HL-60/S4 (cell line): ENCODE data around the gene GOLPH3.

ENCODE experiments used
- in situ Hi-C: fragments of 300-500 bp; cut with MboI; formaldehyde crosslinking; loops from 2 replicates; pipeline ENCODE4 v1.14.3; 2022; ENCODE audit warnings: low sequenced_read_pairs

Gene GOLPH3

DNA sequence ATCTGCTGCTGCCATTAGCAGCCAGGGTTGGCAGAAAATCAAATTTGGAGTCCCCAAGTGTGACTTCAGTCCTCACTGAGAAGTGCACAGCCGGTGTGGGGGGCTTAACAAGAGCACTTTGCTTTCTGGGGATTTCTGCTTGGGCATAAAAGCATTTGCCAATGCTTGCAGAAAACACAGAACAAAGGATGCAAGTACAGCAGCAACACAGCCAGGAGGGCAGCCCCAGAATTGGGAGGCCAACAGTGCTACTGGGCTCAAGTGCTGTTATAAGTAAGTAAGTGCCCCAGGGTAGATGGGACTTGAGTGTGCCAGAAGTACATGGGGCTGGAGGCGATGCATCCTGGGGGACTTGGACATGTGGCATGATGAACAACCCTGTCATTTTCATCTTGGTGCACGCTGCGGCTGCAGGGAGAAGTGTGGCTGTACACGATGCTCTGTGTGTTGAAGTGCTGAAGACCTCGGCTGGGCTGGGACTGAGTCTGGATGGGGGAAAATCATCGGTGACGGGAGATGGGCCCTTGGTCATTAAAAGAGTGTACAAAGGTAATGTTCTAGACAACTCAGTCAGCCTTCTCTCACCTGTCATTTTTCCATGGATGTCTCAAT lies 73.3 kb downstream of the GOLPH3 start:
- in situ Hi-C loops: no loop called here

DNA sequence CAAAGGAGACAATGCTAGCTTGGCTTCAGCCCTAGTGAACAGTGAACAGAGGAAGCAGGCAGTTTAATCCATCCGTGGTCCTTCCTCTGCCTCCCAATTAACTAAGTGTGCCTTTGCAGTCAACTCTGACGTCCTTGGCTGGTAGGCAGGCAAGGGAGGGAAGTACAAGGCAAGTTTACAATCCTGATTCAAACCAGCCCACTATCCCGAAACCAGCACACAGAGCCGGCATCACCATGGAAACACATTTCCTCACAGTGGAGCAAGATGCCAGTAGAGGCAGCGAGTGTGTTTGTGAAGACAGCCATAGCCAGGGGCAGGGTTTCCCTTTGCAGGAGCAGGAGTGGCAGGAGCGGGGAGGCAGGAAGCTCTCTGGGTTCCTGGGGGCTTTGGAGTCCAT lies 73.9 kb downstream of the GOLPH3 start:
- in situ Hi-C loops: no loop called here

DNA sequence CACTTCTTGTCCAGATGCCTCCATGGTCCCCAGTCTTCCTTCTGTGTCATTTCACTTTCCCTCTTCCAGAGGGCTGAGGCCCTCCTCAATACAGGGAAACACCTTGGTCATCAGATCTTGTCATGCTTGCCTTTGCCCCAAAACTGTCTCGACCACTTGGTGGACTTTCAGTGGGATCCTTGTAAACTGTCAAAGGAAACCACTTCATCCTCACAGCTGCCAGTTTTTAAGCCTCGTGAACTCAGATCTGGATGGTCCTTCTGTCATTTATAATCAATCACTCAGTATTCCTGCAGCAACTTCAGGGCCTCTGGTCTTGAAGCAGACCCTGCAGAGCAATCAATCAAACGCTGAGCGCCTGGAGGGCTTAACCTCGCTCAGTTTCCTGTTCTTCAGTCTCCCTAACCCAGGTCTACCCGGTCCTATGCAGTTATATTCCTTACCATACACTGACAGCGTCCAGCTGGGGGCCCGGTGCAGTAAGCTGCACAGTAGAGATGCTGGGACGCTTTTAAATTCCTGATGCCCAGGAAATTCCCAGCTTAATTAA lies 74.6 kb downstream of the GOLPH3 start:
- in situ Hi-C loops: loop anchor here (25.0 kb wide), 2 partner anchors 287 to 512 kb away; no protein-coding TSS in a partner anchor

DNA sequence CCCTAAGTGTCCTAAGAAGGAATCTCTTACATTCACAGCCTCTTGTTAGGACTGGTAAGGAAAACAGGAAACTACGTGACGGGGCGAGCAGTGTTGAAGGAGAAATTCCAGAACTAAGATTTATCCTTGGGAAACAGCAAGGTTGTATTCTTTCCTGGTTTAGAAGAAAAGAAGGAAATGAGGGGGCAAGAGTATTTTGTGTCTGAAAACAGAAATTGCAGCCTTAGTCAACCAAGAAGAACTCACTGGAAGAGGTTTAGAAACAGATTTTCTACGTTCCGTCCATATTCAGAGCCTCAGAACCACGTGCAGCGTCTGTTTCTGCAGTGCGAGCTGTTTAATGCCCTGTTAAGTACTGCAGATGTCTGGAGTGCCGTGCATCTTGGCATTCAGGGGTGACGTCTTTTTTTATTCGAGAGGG lies 75.2 kb downstream of the GOLPH3 start:
- in situ Hi-C loops: loop anchor here (25.0 kb wide), 2 partner anchors 287 to 512 kb away; no protein-coding TSS in a partner anchor

DNA sequence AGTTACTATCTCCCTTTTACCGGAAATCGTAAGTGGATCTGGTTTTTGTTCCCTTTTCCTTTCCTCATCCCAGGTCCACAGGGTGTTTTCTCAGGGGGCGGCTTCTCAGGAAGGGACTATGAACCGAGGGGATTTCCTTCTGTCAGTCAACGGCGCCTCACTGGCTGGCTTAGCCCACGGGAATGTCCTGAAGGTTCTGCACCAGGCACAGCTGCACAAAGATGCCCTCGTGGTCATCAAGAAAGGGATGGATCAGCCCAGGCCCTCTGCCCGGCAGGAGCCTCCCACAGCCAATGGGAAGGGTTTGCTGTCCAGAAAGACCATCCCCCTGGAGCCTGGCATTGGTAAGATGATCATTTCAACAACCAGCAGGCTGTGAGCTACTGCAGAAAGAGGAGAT lies 75.8 kb downstream of the GOLPH3 start:
- in situ Hi-C loops: loop anchor here (25.0 kb wide), 2 partner anchors 286 to 511 kb away; no protein-coding TSS in a partner anchor

DNA sequence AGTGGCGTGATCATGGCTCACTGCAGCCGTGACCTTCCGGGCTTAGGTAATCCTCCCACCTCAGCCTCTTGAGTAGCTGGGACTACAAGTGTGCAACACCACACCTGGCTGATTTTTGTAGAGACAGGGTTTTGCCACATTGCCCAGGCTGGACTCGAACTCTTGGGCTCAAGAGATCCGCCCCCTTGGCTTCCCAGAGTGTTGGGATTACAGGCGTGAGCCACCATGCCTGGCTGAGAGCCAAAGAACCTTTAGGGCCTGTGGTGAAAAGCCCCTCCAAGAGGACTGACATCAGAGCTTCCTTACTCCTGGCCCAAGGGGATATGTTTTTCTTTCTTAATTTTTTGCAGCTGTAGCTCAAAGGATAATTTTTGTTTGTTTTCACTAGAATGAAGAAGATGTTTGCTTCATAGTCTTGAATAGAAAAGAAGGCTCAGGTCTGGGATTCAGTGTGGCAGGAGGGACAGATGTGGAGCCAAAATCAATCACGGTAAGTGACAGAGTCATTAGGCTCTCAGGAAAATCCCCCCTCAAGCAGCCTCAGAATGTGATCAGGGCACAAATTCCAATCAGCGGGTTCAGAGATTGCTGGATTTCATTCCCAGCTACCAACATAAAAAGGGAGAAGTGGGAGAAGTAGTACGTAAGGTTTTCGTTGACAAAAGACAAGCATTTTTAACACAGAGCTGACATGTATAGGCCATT lies 77.1 kb downstream of the GOLPH3 start:
- in situ Hi-C loops: loop anchor here (25.0 kb wide), 2 partner anchors 285 to 510 kb away; no protein-coding TSS in a partner anchor

DNA sequence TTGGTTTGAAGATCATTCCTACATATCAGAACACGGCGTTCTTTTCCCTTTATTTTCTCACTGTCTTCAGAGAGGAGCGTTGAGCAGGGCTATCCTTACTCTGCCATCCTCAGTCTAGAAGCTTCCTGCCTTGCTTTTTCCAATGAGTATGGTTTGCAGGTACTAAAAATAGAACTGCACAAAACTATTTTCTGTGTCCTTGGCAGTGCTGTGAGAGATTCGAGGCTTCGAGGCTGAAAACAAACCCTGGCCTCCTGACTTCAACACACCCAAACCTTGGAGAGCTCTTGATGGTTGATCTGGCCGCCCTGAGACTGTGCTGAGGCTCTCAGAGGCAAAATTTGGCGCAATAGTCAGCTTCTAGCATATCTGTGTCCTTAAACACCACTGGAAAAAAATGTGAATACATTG lies 78.9 kb downstream of the GOLPH3 start:
- in situ Hi-C loops: loop anchor here (25.0 kb wide), 2 partner anchors 283 to 508 kb away; no protein-coding TSS in a partner anchor

DNA sequence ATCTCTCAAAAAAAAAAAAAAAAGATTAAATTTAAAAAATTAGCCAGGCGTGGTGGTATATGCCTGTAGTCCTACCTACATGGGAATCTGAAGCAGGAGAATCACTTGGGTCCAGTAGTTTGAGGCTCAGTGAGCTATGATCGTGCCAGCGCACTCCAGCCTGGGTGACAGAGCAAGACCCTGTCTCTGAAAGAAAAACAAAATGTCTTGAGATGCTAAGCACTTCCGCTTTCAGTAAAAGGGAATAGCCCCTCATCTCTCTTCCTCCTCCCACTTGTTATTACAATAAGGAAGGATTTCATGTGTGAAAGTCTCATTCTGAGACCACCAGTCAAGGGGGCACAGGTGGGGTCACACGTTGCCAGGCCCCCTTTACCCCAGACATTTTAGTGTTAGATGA lies 79.4 kb downstream of the GOLPH3 start:
- in situ Hi-C loops: loop anchor here (25.0 kb wide), 2 partner anchors 282 to 507 kb away; no protein-coding TSS in a partner anchor

DNA sequence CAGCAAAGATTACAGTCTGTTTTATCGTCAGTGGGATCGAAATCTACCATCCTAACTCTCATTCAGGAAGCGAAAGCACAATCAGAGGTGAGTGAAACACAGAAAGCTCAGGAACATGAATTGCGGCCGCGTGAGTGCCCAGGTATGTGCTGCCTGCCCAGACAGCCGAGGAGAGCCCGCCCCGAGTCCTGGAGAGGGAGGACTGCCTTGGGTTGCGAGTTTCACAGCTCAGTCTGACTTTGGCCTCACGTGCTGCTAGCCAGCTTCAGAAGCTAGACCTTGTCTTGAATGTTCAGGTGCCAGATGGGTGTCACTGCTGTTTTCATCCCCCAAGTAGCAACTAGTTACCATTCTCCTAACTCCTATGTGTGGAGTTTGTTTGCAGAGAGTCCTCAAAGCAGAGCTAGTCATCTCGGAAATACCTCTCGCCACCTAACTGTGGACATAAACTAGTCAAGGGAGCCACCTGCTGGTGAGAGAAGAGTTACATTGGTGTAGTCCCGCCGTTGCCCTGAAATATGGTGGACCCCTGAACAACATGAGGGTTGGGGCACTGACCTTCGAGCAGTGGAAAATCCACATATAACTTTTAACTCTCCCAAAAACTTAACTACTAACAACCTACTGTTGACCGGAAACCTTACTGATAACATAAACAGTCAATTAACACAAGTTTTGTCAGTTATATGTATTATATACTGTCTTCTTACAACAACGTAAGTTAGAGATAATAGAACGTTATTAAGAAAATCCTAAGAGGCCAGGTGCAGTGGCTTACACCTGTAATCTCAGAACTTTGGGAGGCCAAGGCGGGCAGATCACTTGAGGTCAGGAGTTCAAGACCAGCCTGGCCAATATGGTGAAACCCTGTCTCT lies 80.9 kb downstream of the GOLPH3 start:
- in situ Hi-C loops: loop anchor here (25.0 kb wide), 2 partner anchors 281 to 506 kb away; no protein-coding TSS in a partner anchor

DNA sequence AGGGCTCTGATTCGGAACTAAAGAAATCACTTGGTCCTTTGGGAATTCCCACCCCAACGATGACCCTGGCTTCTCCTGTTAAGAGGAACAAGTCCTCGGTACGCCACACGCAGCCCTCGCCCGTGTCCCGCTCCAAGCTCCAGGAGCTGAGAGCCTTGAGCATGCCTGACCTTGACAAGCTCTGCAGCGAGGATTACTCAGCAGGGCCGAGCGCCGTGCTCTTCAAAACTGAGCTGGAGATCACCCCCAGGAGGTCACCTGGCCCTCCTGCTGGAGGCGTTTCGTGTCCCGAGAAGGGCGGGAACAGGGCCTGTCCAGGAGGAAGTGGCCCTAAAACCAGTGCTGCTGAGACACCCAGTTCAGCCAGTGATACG lies 83.4 kb downstream of the GOLPH3 start:
- in situ Hi-C loops: loop anchor here (25.0 kb wide), 2 partner anchors 278 to 503 kb away; no protein-coding TSS in a partner anchor

DNA sequence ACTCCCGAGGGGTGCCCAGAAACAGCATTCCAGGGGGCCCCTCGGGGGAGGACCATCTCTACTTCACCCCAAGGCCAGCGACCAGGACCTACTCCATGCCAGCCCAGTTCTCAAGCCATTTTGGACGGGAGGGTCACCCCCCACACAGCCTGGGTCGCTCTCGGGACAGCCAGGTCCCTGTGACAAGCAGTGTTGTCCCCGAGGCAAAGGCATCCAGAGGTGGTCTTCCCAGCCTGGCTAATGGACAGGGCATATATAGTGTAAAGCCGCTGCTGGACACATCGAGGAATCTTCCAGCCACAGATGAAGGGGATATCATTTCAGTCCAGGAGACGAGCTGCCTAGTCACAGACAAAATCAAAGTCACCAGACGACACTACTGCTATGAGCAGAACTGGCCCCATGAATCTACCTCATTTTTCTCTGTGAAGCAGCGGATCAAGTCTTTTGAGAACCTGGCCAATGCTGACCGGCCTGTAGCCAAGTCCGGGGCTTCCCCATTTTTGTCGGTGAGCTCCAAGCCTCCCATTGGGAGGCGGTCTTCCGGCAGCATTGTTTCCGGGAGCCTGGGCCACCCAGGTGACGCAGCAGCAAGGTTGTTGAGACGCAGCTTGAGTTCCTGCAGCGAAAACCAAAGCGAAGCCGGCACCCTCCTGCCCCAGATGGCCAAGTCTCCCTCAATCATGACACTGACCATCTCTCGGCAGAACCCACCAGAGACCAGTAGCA lies 83.9 kb downstream of the GOLPH3 start:
- in situ Hi-C loops: loop anchor here (25.0 kb wide), 2 partner anchors 278 to 503 kb away; no protein-coding TSS in a partner anchor

DNA sequence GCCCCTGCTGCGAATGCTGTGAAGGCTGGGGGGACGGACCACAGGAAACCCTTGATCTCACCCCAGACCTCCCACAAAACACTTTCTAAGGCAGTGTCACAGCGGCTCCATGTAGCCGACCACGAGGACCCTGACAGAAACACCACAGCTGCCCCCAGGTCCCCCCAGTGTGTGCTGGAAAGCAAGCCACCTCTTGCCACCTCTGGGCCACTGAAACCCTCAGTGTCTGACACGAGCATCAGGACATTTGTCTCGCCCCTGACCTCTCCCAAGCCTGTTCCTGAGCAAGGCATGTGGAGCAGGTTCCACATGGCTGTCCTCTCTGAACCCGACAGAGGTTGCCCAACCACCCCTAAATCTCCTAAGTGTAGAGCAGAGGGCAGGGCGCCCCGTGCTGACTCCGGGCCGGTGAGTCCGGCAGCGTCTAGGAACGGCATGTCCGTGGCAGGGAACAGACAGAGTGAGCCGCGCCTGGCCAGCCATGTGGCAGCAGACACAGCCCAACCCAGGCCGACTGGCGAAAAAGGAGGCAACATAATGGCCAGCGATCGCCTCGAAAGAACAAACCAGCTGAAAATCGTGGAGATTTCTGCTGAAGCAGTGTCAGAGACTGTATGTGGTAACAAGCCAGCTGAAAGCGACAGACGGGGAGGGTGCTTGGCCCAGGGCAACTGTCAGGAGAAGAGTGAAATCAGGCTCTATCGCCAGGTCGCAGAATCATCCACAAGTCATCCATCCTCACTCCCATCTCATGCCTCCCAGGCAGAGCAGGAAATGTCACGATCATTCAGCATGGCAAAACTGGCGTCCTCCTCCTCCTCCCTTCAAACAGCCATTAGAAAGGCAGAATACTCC lies 84.7 kb downstream of the GOLPH3 start:
- in situ Hi-C loops: loop anchor here (25.0 kb wide), 2 partner anchors 277 to 502 kb away; no protein-coding TSS in a partner anchor

DNA sequence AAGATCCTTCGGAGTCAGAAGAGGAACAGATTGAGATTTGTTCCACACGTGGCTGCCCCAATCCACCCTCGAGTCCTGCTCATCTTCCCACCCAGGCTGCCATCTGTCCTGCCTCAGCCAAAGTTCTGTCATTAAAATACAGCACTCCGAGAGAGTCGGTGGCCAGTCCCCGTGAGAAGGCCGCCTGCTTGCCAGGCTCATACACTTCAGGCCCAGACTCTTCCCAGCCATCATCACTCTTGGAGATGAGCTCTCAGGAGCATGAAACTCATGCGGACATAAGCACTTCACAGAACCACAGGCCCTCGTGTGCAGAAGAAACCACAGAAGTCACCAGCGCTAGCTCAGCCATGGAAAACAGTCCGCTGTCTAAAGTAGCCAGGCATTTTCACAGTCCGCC lies 85.9 kb downstream of the GOLPH3 start:
- in situ Hi-C loops: loop anchor here (25.0 kb wide), 2 partner anchors 276 to 501 kb away; no protein-coding TSS in a partner anchor

DNA sequence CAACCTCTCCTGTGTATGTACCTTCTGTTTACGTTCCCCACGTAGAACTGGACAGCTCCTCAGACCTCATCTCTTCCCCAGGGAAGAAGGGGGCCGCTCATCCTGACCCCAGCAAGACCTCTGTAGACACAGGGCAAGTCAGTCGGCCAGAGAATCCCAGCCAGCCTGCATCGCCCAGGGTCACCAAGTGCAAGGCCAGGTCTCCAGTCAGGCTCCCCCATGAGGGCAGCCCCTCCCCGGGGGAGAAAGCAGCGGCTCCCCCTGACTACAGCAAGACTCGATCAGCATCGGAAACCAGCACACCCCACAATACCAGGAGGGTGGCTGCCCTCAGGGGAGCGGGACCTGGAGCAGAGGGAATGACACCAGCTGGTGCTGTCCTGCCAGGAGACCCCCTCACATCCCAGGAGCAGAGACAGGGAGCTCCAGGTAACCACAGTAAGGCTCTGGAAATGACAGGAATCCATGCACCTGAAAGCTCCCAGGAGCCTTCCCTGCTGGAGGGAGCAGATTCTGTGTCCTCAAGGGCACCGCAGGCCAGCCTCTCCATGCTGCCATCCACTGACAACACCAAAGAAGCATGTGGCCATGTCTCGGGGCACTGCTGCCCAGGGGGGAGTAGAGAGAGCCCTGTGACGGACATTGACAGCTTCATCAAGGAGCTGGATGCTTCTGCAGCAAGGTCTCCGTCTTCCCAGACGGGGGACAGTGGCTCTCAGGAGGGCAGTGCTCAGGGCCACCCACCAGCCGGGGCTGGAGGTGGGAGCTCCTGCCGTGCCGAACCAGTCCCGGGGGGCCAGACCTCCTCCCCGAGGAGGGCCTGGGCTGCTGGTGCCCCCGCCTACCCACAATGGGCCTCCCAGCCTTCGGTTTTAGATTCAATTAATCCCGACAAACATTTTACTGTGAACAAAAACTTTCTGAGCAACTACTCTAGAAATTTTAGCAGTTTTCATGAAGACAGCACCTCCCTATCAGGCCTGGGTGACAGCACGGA lies 86.7 kb downstream of the GOLPH3 start:
- in situ Hi-C loops: loop anchor here (25.0 kb wide), 2 partner anchors 275 to 500 kb away; no protein-coding TSS in a partner anchor

DNA sequence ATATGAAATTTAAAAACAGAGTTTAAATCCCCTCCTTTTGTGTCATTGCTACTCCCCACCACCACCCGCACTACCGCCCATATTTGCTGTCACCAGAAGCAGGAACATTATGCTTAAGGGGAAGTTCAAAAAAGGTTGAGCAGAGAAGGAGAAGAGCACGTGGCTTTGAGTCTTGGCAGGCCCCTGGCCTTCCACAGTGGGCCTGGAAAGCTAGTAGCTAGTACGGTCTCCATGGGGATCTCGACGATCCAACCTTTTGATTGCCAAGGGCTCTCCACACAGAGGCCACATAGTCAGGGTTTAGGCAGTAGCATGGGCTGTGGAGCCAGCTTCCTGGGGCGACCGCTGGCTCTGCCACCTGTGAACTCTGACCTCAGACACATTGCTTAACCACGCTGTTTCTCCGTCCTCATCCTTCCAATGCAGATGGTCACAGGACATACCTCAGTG lies 90.1 kb downstream of the GOLPH3 start:
- in situ Hi-C loops: loop anchor here (25.0 kb wide), 2 partner anchors 272 to 497 kb away; no protein-coding TSS in a partner anchor

DNA sequence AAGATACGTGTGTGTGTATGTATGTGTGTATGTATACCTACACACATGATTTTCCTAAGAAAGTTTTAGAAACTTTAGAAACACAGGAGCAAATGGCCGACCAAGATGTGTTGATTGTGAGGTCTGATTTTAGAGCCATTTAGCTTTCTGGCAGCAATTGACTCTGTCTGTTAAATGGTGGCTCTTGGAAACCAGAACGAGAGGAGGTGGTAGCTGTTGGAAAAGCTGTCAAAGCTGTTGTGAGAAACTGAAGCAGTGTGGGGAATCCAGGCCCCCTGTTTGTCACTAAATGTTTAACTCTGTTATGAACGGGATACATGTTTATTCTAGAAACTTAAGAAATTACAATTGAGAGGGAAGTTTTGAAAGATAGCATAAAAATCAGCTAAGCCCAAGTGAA lies 91.4 kb downstream of the GOLPH3 start:
- in situ Hi-C loops: loop anchor here (25.0 kb wide), 2 partner anchors 270 to 495 kb away; no protein-coding TSS in a partner anchor

DNA sequence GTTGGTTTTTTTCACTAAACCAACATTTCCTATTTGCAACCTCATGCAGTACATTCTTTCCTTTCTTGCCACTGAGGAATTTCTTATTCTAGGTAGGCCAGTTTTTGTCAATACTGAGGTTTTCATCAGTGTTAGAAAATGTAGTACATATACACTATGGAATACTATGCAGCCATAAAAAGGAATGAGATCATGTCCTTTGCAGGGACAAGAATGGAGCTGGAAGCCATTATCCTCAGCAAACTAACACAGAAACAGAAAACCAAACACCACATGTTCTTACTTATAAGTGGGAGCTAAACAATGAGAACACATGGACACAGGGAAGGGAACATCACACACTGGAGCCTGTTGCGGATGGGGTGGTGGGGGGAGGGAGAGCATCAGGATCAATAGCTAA lies 93.6 kb downstream of the GOLPH3 start:
- in situ Hi-C loops: loop anchor here (25.0 kb wide), 2 partner anchors 268 to 493 kb away; no protein-coding TSS in a partner anchor
